K562 (cell line): ENCODE data around the gene ATP5PF. TPM values are rescaled to one million over a fixed set of nuclear protein-coding genes. Genes with fewer than 3 reads are reported as not detected.
A peak's percentile ranks its signal among the peaks of the same experiment; 100 is the strongest.

Experiments used
- CBX2 ChIP-seq: fragments of 200-600 bp; sonication (generic); IDR thresholded peaks from one replicate; pipeline ENCODE4 v1.6.1; 2012; ENCODE audit warnings: mild to moderate bottlenecking, low read length, inconsistent platforms; ENCODE audit not compliant: insufficient read depth, poor library complexity, severe bottlenecking
- E2F1 ChIP-seq: sonication (generic); formaldehyde crosslinking; IDR thresholded peaks from 2 replicates; pipeline ENCODE4 v1.8.1; 2023; ENCODE audit warnings: mild to moderate bottlenecking, missing genetic modification reagents, moderate library complexity
- GTF2E2 ChIP-seq: fragments of 200-800 bp; sonication (Bioruptor generic); IDR thresholded peaks from 2 replicates; pipeline ENCODE4 v1.6.1; 2016; ENCODE audit warnings: missing genetic modification characterization, missing compliant biosample characterization
- KDM5B ChIP-seq: fragments of 200-600 bp; sonication (generic); IDR thresholded peaks from 2 replicates; pipeline ENCODE4 v1.6.1; 2012; ENCODE audit warnings: low read depth, mild to moderate bottlenecking, moderate library complexity, low read length, control low read depth, inconsistent platforms; ENCODE audit not compliant: insufficient replicate concordance
- KLF10 ChIP-seq: fragments of 250-450 bp; sonication (Bioruptor Pico); IDR thresholded peaks from 2 replicates; pipeline ENCODE4 v1.6.1; 2021; ENCODE audit warnings: matching md5 sums
- NFE2 ChIP-seq: IDR thresholded peaks from 2 replicates; pipeline ENCODE4 v1.6.1; 2014; ENCODE audit warnings: antibody characterized with exemption, low read depth
- PHF21A ChIP-seq: fragments of 450-650 bp; IDR thresholded peaks from 2 replicates; pipeline ENCODE4 v1.6.1; 2017; ENCODE audit warnings: low read depth, borderline replicate concordance
- RB1 ChIP-seq: fragments of 450-650 bp; IDR thresholded peaks from 2 replicates; pipeline ENCODE4 v1.6.1; 2017; ENCODE audit warnings: low read depth, mild to moderate bottlenecking
- RBM25 ChIP-seq: fragments of 200-400 bp; formaldehyde crosslinking; IDR thresholded peaks from 2 replicates; pipeline ENCODE4 v1.6.1; 2018; ENCODE audit warnings: low read length, low read depth, moderate library complexity; ENCODE audit not compliant: severe bottlenecking
- RFX1 ChIP-seq: fragments of 450-650 bp; IDR thresholded peaks from 2 replicates; pipeline ENCODE4 v1.6.1; 2016; ENCODE audit warnings: mild to moderate bottlenecking, moderate library complexity
- SAP30 ChIP-seq: fragments of 200-600 bp; sonication (generic); IDR thresholded peaks from 2 replicates; pipeline ENCODE4 v1.6.1; 2012; ENCODE audit warnings: borderline replicate concordance, low read depth, mild to moderate bottlenecking, moderate library complexity, low read length, control low read depth, inconsistent platforms; ENCODE audit not compliant: insufficient read depth, poor library complexity, severe bottlenecking
- SIN3B ChIP-seq: fragments of 450-650 bp; IDR thresholded peaks from 2 replicates; pipeline ENCODE4 v1.6.1; 2017; ENCODE audit warnings: low read depth, mild to moderate bottlenecking, moderate library complexity
- SREBF1 ChIP-seq: fragments of 150-350 bp; IDR thresholded peaks from 2 replicates; pipeline ENCODE4 v1.6.1; 2014; ENCODE audit warnings: antibody characterized with exemption, low read depth, low read length, borderline replicate concordance
- ZBTB49 ChIP-seq: sonication (generic); formaldehyde crosslinking; IDR thresholded peaks from 2 replicates; pipeline ENCODE4 v1.8.0; 2022; ENCODE audit warnings: missing genetic modification reagents, mild to moderate bottlenecking, borderline replicate concordance
- ZNF668 ChIP-seq: fragments of 250-450 bp; sonication (Bioruptor Pico); IDR thresholded peaks from 2 replicates; pipeline ENCODE4 v1.8.0; 2022; ENCODE audit warnings: mild to moderate bottlenecking, inconsistent platforms
- ZNF717 ChIP-seq: fragments of 250-450 bp; sonication (Bioruptor Pico); IDR thresholded peaks from 2 replicates; pipeline ENCODE4 v1.5.0; 2021
- polyA plus RNA-seq, 8 experiments: library from polyadenylated mRNA; depleted of rRNA in 4 of 8; stranded (reverse) in 5 of 8; unstranded in 3 of 8; fragments of >200 nt; fragmentation: Nextera tagmentation in 2 of 8; fragmentation: Illumina TruSeq in 1 of 8; extraction: Ambion mirVana in 2 of 8; extraction: Trizol in 1 of 8; gene quantifications; 2 replicates each; pipeline versions ENCODE4 v1.2.1 to v1.2.3, GENCODE V29; 2011 to 2014; ENCODE audit warnings: inconsistent platforms in 1 of 8, missing spikeins in 1 of 8
- total RNA-seq, 7 experiments: library from RNA; depleted of rRNA in 6 of 7; stranded (reverse); fragments of >200 nt in 6 of 7; fragmentation: Illumina TruSeq in 2 of 7; extraction: Trizol in 2 of 7; gene quantifications; 2 replicates each; pipeline versions ENCODE4 v1.2.1 to v1.2.3, GENCODE V29; 2011 to 2021; ENCODE audit warnings: low replicate concordance in 1 of 7
- TF ChIP-seq, protein P1 (sequence below): fragments of 450-650 bp; formaldehyde crosslinking; IDR thresholded peaks from 2 replicates; pipeline ENCODE4 v1.4.0; 2020; ENCODE audit warnings: mild to moderate bottlenecking, moderate library complexity
- TF ChIP-seq, protein P2 (sequence below): fragments of 450-650 bp; IDR thresholded peaks from 2 replicates; pipeline ENCODE4 v1.7.0; 2016; ENCODE audit warnings: borderline replicate concordance

The ATP5PF gene
- total and polyA plus RNA-seq, 9 of the 15 experiments (the other 6 are each of a cell fraction or from before 2014, with no cell fraction given): 242 to 2,488 (median 533) TPM

DNA sequence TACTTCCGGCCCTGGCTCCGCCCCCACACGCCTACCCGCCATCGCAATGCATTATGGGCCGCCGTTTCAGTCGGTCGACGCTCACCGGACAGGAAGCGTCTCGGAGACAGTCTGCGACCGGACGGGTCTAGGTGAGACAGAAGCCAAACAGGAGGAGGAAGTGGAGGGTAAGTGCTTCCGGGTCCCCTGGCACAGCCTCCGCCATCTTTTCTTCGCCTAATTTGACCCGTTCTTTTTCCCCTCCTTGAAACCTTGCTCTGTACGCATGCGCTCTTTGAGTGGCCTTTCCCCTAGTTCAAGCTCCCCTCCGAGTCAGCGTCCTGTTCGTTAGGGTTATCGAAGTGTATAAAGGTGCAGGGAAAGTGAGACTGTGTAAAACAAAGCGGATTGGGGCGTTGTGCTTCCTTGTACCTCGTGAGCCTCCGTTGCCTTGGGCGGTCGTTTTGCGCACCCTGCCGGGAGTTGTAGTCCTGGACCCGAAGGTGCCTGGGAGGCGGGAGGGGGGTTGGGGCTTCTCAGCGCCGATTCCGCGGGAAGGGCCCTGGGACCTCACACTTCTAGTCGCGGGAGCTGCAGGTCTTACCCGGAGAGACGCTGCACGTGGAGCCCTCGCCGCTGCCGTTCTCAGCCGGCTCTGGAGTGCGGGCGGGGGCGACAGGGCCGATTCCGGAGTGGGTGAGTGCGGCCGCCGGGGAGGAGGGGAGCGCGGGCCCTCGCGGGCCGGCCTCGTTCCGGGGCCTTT is at the start of gene ATP5PF, which contains the start of gene GABPA (continued):
- TF ChIP-seq SIN3B (peak; percentile 62; the same call in 1 of the 2 replicates), KLF10 (CRISPR knock-in tag) (no peak), CBX2 (no peak), E2F1 (CRISPR knock-in tag) (0 out of 2 replicates have a peak, but pooled peaks have one; percentile 37), PHF21A (no peak), RBM25 (no peak), NFE2 (no peak), KDM5B (peak; percentile 79), RFX1 (no peak), ZNF668 (CRISPR knock-in tag) (no peak), GTF2E2 (tag) (no peak; the same call in 1 of the 2 replicates), RB1 (peak; percentile 61; the same call in 1 of the 2 replicates), SREBF1 (no peak), ZNF717 (CRISPR knock-in tag) (no peak), ZBTB49 (CRISPR knock-in tag) (no peak), SAP30 (no peak)
- TF ChIP-seq, protein P1, sequence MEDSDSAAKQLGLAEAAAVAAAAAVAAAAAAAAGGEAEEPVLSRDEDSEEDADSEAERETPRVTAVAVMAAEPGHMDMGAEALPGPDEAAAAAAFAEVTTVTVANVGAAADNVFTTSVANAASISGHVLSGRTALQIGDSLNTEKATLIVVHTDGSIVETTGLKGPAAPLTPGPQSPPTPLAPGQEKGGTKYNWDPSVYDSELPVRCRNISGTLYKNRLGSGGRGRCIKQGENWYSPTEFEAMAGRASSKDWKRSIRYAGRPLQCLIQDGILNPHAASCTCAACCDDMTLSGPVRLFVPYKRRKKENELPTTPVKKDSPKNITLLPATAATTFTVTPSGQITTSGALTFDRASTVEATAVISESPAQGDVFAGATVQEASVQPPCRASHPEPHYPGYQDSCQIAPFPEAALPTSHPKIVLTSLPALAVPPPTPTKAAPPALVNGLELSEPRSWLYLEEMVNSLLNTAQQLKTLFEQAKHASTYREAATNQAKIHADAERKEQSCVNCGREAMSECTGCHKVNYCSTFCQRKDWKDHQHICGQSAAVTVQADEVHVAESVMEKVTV: no peak
- TF ChIP-seq, protein P2, sequence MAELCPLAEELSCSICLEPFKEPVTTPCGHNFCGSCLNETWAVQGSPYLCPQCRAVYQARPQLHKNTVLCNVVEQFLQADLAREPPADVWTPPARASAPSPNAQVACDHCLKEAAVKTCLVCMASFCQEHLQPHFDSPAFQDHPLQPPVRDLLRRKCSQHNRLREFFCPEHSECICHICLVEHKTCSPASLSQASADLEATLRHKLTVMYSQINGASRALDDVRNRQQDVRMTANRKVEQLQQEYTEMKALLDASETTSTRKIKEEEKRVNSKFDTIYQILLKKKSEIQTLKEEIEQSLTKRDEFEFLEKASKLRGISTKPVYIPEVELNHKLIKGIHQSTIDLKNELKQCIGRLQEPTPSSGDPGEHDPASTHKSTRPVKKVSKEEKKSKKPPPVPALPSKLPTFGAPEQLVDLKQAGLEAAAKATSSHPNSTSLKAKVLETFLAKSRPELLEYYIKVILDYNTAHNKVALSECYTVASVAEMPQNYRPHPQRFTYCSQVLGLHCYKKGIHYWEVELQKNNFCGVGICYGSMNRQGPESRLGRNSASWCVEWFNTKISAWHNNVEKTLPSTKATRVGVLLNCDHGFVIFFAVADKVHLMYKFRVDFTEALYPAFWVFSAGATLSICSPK: 0 out of 2 replicates have a peak, but pooled peaks have one; percentile 66
